K562 (cell line): ENCODE data around the gene CELF6. TPM values are rescaled to one million over a fixed set of nuclear protein-coding genes. Genes with fewer than 3 reads are reported as not detected.

Source experiments
- ATAC-seq: fragments of 200-7000 bp; cut with Tn5 transposase; 3 replicates; pipeline ENCODE4 v1.9.1; 2020; ENCODE audit warnings: moderate library complexity
- BruUV-seq: library from RNA; stranded (reverse); fragments of 400-500 nt; replicated peaks from 2 replicates; lab custom pipeline; 2021; lab: Mats Ljungman, UMichigan
- CTCF ChIA-PET: fragments of 300-600 bp; formaldehyde crosslinking; extraction: SDS; loops from one replicate; lab custom pipeline; 2021; ENCODE audit warnings: low intra/inter-chr PET ratio; lab: Yijun Ruan, JAX
- POLR2A ChIA-PET: fragments of 300-600, 350-650 bp; sonication (Branson Sonifier 250); formaldehyde crosslinking; extraction: SDS; loops from one replicate; lab custom pipeline; 2021; ENCODE audit warnings: antibody characterized with exemption, inconsistent platforms; lab: Yijun Ruan, JAX
- DNase-seq, 4 experiments: peaks; one replicate each; pipeline versions ENCODE4 v3.0.0 to v3.0.0-alpha.2; 2011 to 2018; ENCODE audit warnings: low spot score in 3 of 4, mixed read lengths in 3 of 4; ENCODE audit errors: extremely low read depth in 1 of 4
- FAIRE-seq: peaks from 2 replicates; lab custom pipeline; 2011; peaks lifted over from hg19 to GRCh38; lab: Jason Lieb, UNC
- H2AFZ ChIP-seq: 2 replicates; pipeline ENCODE4 v1.6.0; 2011; ENCODE audit warnings: low read depth, low read length, control low read depth, inconsistent platforms
- H3K27ac ChIP-seq: fragments of 200-600 bp; 3 replicates; pipeline ENCODE4 v1.8.0; 2011; ENCODE audit warnings: low read depth, mild to moderate bottlenecking, control low read depth, inconsistent platforms, low read length, moderate library complexity, mixed read lengths; ENCODE audit errors: extremely low read depth
- H3K27me3 ChIP-seq, 2 experiments: fragments of 300-600 bp in 1 of 2; 2 replicates in 1 of 2; 3 replicates in 1 of 2; pipeline versions ENCODE4 v1.6.0 to v1.8.0; 2011; ENCODE audit warnings: inconsistent platforms in 2 of 2, low read length in 2 of 2, mild to moderate bottlenecking in 1 of 2, mixed read lengths in 1 of 2, moderate library complexity in 1 of 2; ENCODE audit not compliant: control insufficient read depth in 2 of 2, insufficient read depth in 2 of 2
- H3K36me3 ChIP-seq: fragments of 300-600 bp; 3 replicates; pipeline ENCODE4 v1.8.0; 2011; ENCODE audit warnings: mild to moderate bottlenecking, low read length, inconsistent platforms; ENCODE audit not compliant: control insufficient read depth, insufficient read depth
- H3K4me1 ChIP-seq, 2 experiments: fragments of 200-600 bp in 1 of 2; replicated peaks in 1 of 2; 2 replicates in 1 of 2; 3 replicates in 1 of 2; pipeline versions ENCODE4 v1.5.1 to v1.8.0; 2011; ENCODE audit warnings: inconsistent platforms in 2 of 2, low read length in 2 of 2, mild to moderate bottlenecking in 1 of 2, mixed read lengths in 1 of 2, moderate library complexity in 1 of 2; ENCODE audit not compliant: control insufficient read depth in 2 of 2, insufficient read depth in 2 of 2
- H3K4me2 ChIP-seq: 2 replicates; pipeline ENCODE4 v1.6.1; 2011; ENCODE audit warnings: low read length, control low read depth, inconsistent platforms, mixed read lengths; ENCODE audit not compliant: insufficient read depth
- H3K4me3 ChIP-seq: fragments of 200-600 bp; sonication (generic), shearing (Covaris generic); 2 replicates; pipeline ENCODE4 v1.5.1; 2016; ENCODE audit warnings: control low read depth, inconsistent platforms
- H3K79me2 ChIP-seq: fragments of 200-600 bp; 3 replicates; pipeline ENCODE4 v1.8.0; 2011; ENCODE audit warnings: low read length, inconsistent platforms; ENCODE audit not compliant: control insufficient read depth, insufficient read depth
- H3K9ac ChIP-seq, 2 experiments: 2 replicates each; pipeline versions ENCODE4 v1.6.0 to v1.6.1; 2011; ENCODE audit warnings: low read depth in 2 of 2, low read length in 2 of 2, control low read depth in 1 of 2, inconsistent platforms in 1 of 2, mild to moderate bottlenecking in 1 of 2, mixed read lengths in 1 of 2; ENCODE audit not compliant: insufficient read depth in 1 of 2
- H3K9me1 ChIP-seq: one replicate; pipeline ENCODE4 v1.6.0; 2011; ENCODE audit warnings: inconsistent platforms, mild to moderate bottlenecking, low read length, moderate library complexity; ENCODE audit not compliant: control insufficient read depth, insufficient read depth
- H3K9me3 ChIP-seq: replicated peaks from 2 replicates; pipeline ENCODE4 v1.5.1; 2011; ENCODE audit warnings: low read depth, low read length, inconsistent platforms; ENCODE audit not compliant: control insufficient read depth, insufficient read depth
- H4K20me1 ChIP-seq: replicated peaks from 2 replicates; pipeline ENCODE4 v1.6.1; 2011; ENCODE audit warnings: low read length, inconsistent platforms, mixed read lengths; ENCODE audit not compliant: control insufficient read depth, insufficient read depth
- EWSR1 ChIP-seq: fragments of 450-650 bp; IDR thresholded peaks from 2 replicates; pipeline ENCODE4 v1.6.1; 2018; ENCODE audit warnings: borderline replicate concordance, mild to moderate bottlenecking, low read depth, moderate library complexity; ENCODE audit not compliant: partially characterized antibody
- FOXA1 ChIP-seq: fragments of 450-650 bp; IDR thresholded peaks from 2 replicates; pipeline ENCODE4 v1.6.1; 2016; ENCODE audit warnings: mild to moderate bottlenecking, borderline replicate concordance
- HCFC1 ChIP-seq: IDR thresholded peaks from 2 replicates; pipeline ENCODE4 v1.6.1; 2012; ENCODE audit warnings: low read depth, low read length, improper control_type of control experiment
- ILK ChIP-seq: fragments of 450-650 bp; IDR thresholded peaks from 2 replicates; pipeline ENCODE4 v1.6.1; 2016; ENCODE audit warnings: missing genetic modification characterization, low read depth, mild to moderate bottlenecking, missing compliant biosample characterization, moderate library complexity, borderline replicate concordance
- KLF1 ChIP-seq: fragments of 450-650 bp; IDR thresholded peaks from 2 replicates; pipeline ENCODE4 v1.6.1; 2016; ENCODE audit warnings: missing genetic modification characterization, missing compliant biosample characterization
- MAFK ChIP-seq: IDR thresholded peaks from 2 replicates; pipeline ENCODE4 v1.6.1; 2011; ENCODE audit warnings: low read length, improper control_type of control experiment
- NBN ChIP-seq: fragments of 450-650 bp; IDR thresholded peaks from 2 replicates; pipeline ENCODE4 v1.6.1; 2016; ENCODE audit warnings: low read depth, mild to moderate bottlenecking
- PCBP2 ChIP-seq: fragments of 200-400 bp; formaldehyde crosslinking; IDR thresholded peaks from 2 replicates; pipeline ENCODE4 v1.6.1; 2018; ENCODE audit warnings: low read length, low read depth, mild to moderate bottlenecking, moderate library complexity; ENCODE audit not compliant: poor library complexity, severe bottlenecking
- SNRNP70 ChIP-seq: fragments of 200-400 bp; formaldehyde crosslinking; optimal IDR thresholded peaks from 2 replicates; pipeline ENCODE3; 2017; ENCODE audit warnings: low read depth, low read length
- XRCC4 ChIP-seq: IDR thresholded peaks from one replicate; pipeline ENCODE4 v1.6.1; 2011; ENCODE audit not compliant: insufficient read depth, insufficient read length; ENCODE audit errors: extremely low read depth
- ZC3H8 ChIP-seq: fragments of 450-650 bp; IDR thresholded peaks from 2 replicates; pipeline ENCODE4 v1.6.1; 2017
- ZKSCAN1 ChIP-seq: fragments of 150-350 bp; IDR thresholded peaks from 2 replicates; pipeline ENCODE4 v1.6.1; 2016; ENCODE audit warnings: low read depth, low read length
- ZNF584 ChIP-seq: fragments of 200-800 bp; sonication (Bioruptor generic); IDR thresholded peaks from 2 replicates; pipeline ENCODE4 v1.6.1; 2016; ENCODE audit warnings: low read depth, mild to moderate bottlenecking, missing genetic modification characterization, missing compliant biosample characterization
- WGBS: fragments of 100-300 bp; shearing (Covaris generic); methylation state at CpG from one replicate; pipeline ENCODE4 v1.1.6; 2016; ENCODE audit warnings: low coverage, mixed read lengths; ENCODE audit not compliant: insufficient coverage; ENCODE audit errors: missing lambda C conversion rate; 5-methylcytosine and 5-hydroxymethylcytosine counted together
- in situ Hi-C: fragments of 300-500 bp; cut with MboI; formaldehyde crosslinking; loops from 4 replicates; pipeline ENCODE4 v1.15.0; 2018; ENCODE audit warnings: inconsistent platforms, mixed read lengths
- intact Hi-C: fragments of 100-400 bp; cut with micrococcal nuclease; formaldehyde crosslinking; loops from 2 replicates; pipeline ENCODE4 v1.14.2; 2022
- polyA plus RNA-seq, 8 experiments: library from polyadenylated mRNA; depleted of rRNA in 4 of 8; stranded (reverse) in 5 of 8; unstranded in 3 of 8; fragments of >200 nt; fragmentation: Nextera tagmentation in 2 of 8; fragmentation: Illumina TruSeq in 1 of 8; extraction: Ambion mirVana in 2 of 8; extraction: Trizol in 1 of 8; gene quantifications; 2 replicates each; pipeline versions ENCODE4 v1.2.1 to v1.2.3, GENCODE V29; 2011 to 2014; ENCODE audit warnings: inconsistent platforms in 1 of 8, missing spikeins in 1 of 8
- total RNA-seq, 7 experiments: library from RNA; depleted of rRNA in 6 of 7; stranded (reverse); fragments of >200 nt in 6 of 7; fragmentation: Illumina TruSeq in 2 of 7; extraction: Trizol in 2 of 7; gene quantifications; 2 replicates each; pipeline versions ENCODE4 v1.2.1 to v1.2.3, GENCODE V29; 2011 to 2021; ENCODE audit warnings: low replicate concordance in 1 of 7
- TF ChIP-seq, protein P1 (sequence below): fragments of 450-650 bp; IDR thresholded peaks from 2 replicates; pipeline ENCODE4 v1.6.1; 2017; ENCODE audit warnings: mild to moderate bottlenecking, moderate library complexity
- TF ChIP-seq, protein P2 (sequence below): sonication (generic); formaldehyde crosslinking; IDR thresholded peaks from 2 replicates; pipeline ENCODE4 v1.8.1; 2023; ENCODE audit warnings: mild to moderate bottlenecking, missing genetic modification reagents
- TF ChIP-seq, protein P3 (sequence below): sonication (generic); formaldehyde crosslinking; IDR thresholded peaks from 2 replicates; pipeline ENCODE4 v1.9.0; 2022; ENCODE audit warnings: mild to moderate bottlenecking, missing genetic modification reagents

CELF6 gene
- total and polyA plus RNA-seq, 9 of the 15 experiments (the other 6 are each of a cell fraction or from before 2014, with no cell fraction given): 0.01 to 0.11 TPM; not detected in 7

DNA sequence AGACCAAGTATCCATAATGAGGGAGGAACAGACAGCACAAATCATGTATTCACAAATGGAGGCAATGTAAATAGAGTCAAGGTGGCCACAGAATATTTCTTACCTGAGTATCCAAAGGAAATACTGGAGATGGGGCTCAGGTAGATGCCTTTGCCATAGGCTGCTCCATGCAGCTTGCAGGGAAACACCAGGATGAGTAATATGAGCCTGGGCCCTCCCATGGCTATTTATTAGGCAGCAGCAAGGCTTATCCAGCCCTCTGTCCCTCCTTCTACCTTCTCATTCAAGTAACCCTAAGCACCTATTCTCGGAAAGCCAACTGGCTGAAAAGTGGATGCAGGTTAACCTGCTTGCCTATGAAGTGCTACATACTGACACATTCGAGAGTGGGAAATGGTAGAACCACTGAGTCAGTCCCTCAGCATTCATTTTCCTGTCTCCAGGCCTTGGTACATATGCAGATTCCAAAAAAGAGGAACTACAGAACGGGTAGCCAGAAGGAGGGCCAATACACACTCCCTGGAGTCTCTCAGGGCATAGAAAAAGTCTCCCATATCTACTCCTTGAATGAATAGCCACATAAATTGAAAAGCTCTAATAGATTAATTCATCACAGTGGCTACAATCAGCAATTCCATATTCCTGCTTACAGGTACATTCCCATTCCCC lies 70.7 kb downstream of the CELF6 start (continued):
- no peak for TF ChIP-seq ZNF584
- TF ChIP-seq, protein P1, sequence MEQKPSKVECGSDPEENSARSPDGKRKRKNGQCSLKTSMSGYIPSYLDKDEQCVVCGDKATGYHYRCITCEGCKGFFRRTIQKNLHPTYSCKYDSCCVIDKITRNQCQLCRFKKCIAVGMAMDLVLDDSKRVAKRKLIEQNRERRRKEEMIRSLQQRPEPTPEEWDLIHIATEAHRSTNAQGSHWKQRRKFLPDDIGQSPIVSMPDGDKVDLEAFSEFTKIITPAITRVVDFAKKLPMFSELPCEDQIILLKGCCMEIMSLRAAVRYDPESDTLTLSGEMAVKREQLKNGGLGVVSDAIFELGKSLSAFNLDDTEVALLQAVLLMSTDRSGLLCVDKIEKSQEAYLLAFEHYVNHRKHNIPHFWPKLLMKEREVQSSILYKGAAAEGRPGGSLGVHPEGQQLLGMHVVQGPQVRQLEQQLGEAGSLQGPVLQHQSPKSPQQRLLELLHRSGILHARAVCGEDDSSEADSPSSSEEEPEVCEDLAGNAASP: no peak

DNA sequence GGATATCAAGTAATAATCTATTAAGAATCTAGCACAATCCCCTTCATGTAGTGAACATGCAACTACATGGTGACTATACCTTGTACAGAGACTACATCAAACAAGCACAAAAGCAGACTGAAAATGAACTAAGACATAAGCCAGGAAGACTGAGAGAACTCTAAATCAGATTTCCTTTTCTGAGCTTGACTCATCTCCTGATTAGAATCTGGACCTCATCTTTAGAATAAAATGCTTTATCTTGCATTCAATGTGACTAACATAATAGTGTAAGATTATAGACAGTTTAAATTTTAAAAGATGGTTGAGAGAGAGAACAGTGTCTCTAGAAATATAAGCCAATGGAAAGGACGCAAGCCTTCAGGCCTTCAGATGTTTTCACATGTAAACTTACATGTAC lies 71.4 kb downstream of the CELF6 start:
- in situ Hi-C loops: no loop called here
- Histone ChIP-seq H2AFZ (no peak overlapping the region), H4K20me1 (no peaks in the 10 kb centered on the region; the same call in 1 of the 2 replicates), H3K27me3 (no peaks in the 10 kb centered on the region), H3K36me3 (peaks cover 72% of the 10 kb centered on the region), H3K4me3 (no peak overlapping the region), H3K4me2 (no peak overlapping the region), H3K79me2 (no peaks in the 10 kb centered on the region), H3K9me3 (no peaks in the 10 kb centered on the region), H3K4me1 (no peaks in the 10 kb centered on the region)
- POLR2A ChIA-PET: no interaction called here
- TF ChIP-seq SNRNP70: no peak
- no peak for TF ChIP-seq ILK (tag)
- TF ChIP-seq NBN: no peak
- no peak for TF ChIP-seq KLF1
- no peak for TF ChIP-seq EWSR1
- no peak for TF ChIP-seq PCBP2
- no peak for TF ChIP-seq ZC3H8
- TF ChIP-seq, protein P2, sequence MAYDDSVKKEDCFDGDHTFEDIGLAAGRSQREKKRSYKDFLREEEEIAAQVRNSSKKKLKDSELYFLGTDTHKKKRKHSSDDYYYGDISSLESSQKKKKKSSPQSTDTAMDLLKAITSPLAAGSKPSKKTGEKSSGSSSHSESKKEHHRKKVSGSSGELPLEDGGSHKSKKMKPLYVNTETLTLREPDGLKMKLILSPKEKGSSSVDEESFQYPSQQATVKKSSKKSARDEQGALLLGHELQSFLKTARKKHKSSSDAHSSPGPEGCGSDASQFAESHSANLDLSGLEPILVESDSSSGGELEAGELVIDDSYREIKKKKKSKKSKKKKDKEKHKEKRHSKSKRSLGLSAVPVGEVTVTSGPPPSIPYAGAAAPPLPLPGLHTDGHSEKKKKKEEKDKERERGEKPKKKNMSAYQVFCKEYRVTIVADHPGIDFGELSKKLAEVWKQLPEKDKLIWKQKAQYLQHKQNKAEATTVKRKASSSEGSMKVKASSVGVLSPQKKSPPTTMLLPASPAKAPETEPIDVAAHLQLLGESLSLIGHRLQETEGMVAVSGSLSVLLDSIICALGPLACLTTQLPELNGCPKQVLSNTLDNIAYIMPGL (CRISPR knock-in tag): no peak
- no peak for TF ChIP-seq FOXA1
- no peak for TF ChIP-seq HCFC1
- TF ChIP-seq ZKSCAN1: no peak
- no peak for TF ChIP-seq XRCC4
- no peak for TF ChIP-seq MAFK
- TF ChIP-seq, protein P3, sequence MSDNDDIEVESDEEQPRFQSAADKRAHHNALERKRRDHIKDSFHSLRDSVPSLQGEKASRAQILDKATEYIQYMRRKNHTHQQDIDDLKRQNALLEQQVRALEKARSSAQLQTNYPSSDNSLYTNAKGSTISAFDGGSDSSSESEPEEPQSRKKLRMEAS (CRISPR knock-in tag): no peak
- TF ChIP-seq, all 486 proteins: peak for 0
- no peak overlapping the region for H3K27ac ChIP-seq
- BruUV-seq: no TSS peak
- no peaks in the 10 kb centered on the region for H3K9me1 ChIP-seq
- CTCF ChIA-PET: no interaction called here
- no peak for ATAC-seq
- no peak overlapping the region for H3K9ac ChIP-seq
- 100% methylated on average over 1 of the region's 1 CpG for WGBS
- no peak for DNase-seq
- intact Hi-C loops: no loop called here
- no peak for FAIRE-seq
